Measurements from ENCODE around the gene ZNF521. TPM values are rescaled to one million over a fixed set of nuclear protein-coding genes. Genes with fewer than 3 reads are reported as not detected.
A peak's percentile ranks its signal among the peaks of the same experiment; 100 is the strongest.

Gene ZNF521
- total and polyA plus RNA-seq, 2 donors (not counting 3 experiments of a cell fraction or from before 2014, with no cell fraction given) = 111 to 168 TPM

GRCh38 chr18:25144820-25145219 lies 207.1 kb downstream of the ZNF521 start:
- Histone ChIP-seq H3K9me1 (replicated peaks; ENCODE audit: control insufficient read depth, extremely low read depth, insufficient read depth, low read length) (no peaks in the 10 kb centered on the region), H3K27me3 (ENCODE audit: control insufficient read depth in 2 of 2, insufficient read depth in 2 of 2, low read length in 2 of 2) (no peaks in the 10 kb centered on the region), H3K79me2 (ENCODE audit: control insufficient read depth, insufficient read depth, low read length) (no peaks in the 10 kb centered on the region), H2AFZ (ENCODE audit: low read depth, low read length) (no peak overlapping the region), H4K20me1 (replicated peaks; ENCODE audit: control insufficient read depth, extremely low read depth, insufficient read depth, low read length) (peaks cover 5% of the 10 kb centered on the region), H3K36me3 (ENCODE audit: control insufficient read depth in 2 of 2, extremely low read depth in 1 of 2, insufficient read depth in 2 of 2, low read length in 2 of 2) (peaks cover 0 to 2% of the 10 kb centered on the region in 2 experiments), H3K4me1 (ENCODE audit: control insufficient read depth, extremely low read depth, insufficient read depth, low read length) (peaks cover 2% of the 10 kb centered on the region), H3K4me2 (ENCODE audit: insufficient read depth, low read length) (no peak overlapping the region), H3K9ac (replicated peaks; ENCODE audit: extremely low read depth, insufficient read depth, low read length) (no peak overlapping the region), H3K9me3 (replicated peaks; ENCODE audit: control insufficient read depth, insufficient read depth, low read length) (no peaks in the 10 kb centered on the region), H3K27ac (ENCODE audit: insufficient read depth, low read depth, low read length) (no peak overlapping the region), H3K4me3 (replicated peaks in 1 of 3; ENCODE audit: insufficient read depth in 1 of 3, low read depth in 1 of 3, low read length in 3 of 3) (no peak overlapping the region)
- no peak for TF ChIP-seq MYC (IDR thresholded peaks at IDR 0.05; ENCODE audit: low read depth, low read length)
- no peak for TF ChIP-seq POLR2AphosphoS5 (IDR thresholded peaks at IDR 0.05; ENCODE audit: insufficient read depth, low read depth, low read length)
- TF ChIP-seq EZH2 (IDR thresholded peaks at IDR 0.05; ENCODE audit: borderline replicate concordance, low read depth, low read length, severe bottlenecking) = no peak
- TF ChIP-seq POLR2A (IDR thresholded peaks at IDR 0.05; ENCODE audit: low read depth, low read length) = no peak
- no peak for TF ChIP-seq JUN (IDR thresholded peaks at IDR 0.05; ENCODE audit: borderline replicate concordance, insufficient read depth, insufficient read length, low read depth)
- TF ChIP-seq CTCF (IDR thresholded peaks at IDR 0.05; ENCODE audit: extremely low read depth in 1 of 2, insufficient read depth in 1 of 2, low read depth in 1 of 2, low read length in 2 of 2) = no peak
- no peak for TF ChIP-seq GATA2 (IDR thresholded peaks at IDR 0.05; ENCODE audit: insufficient read depth, insufficient read length, low read depth, low read length)
- no peak for TF ChIP-seq MAX (IDR thresholded peaks at IDR 0.05; ENCODE audit: insufficient read depth, insufficient read length)
- TF ChIP-seq FOS (IDR thresholded peaks at IDR 0.05; ENCODE audit: borderline replicate concordance, insufficient read depth, low read length) = no peak
- FAIRE-seq (no peak), DNase-seq (ENCODE audit: low read depth, low spot score) (peak; percentile 46)
- ChIA-PET CTCF (no interaction called here), POLR2A (no interaction called here)
- no TSS peak for BruUV-seq (replicated peaks)
- dilution Hi-C loops (cut with MboI; ENCODE audit: extremely low pct_ligation_motif_present, low sequenced_read_pairs) (no loop called here), intact Hi-C loops (cut with micrococcal nuclease) (loop anchor here (5.0 kb wide), 1 partner anchor 207 kb away; the partner anchor contains the start of gene ZNF521)

Measured in endothelial cell of umbilical vein (primary cell).